Measurements from ENCODE around the gene CTIF.
"Not testable (repeated sequence)": the region's sequence is repeated elsewhere in the genome, so short reads cannot be mapped to it uniquely, and the experiment has no call there.

CTIF gene

GRCh38 chr18:48866028-48866733 lies 327.4 kb downstream of the CTIF start:
- Histone ChIP-seq H3K36me3 (ENCODE audit: control insufficient read depth in 4 of 4, insufficient read depth in 4 of 4, low read length in 3 of 4) (no peaks in the 10 kb centered on the region), H3K4me1 (ENCODE audit: control extremely low read depth in 1 of 4, control insufficient read depth in 4 of 4, insufficient read depth in 4 of 4, low read length in 3 of 4) (peaks cover 2 to 14% (median 4%) of the 10 kb centered on the region in 4 experiments), H3K27ac (ENCODE audit: insufficient read depth in 1 of 2, low read depth in 1 of 2, low read length in 2 of 2, poor library complexity in 1 of 2, severe bottlenecking in 2 of 2) (no peak overlapping the region), H3K27me3 (replicated peaks in 2 of 5; ENCODE audit: control insufficient read depth in 4 of 5, insufficient read depth in 5 of 5, low read length in 4 of 5) (no peaks in the 10 kb centered on the region), H3K9me3 (ENCODE audit: control extremely low read depth in 1 of 5, control insufficient read depth in 4 of 5, insufficient read depth in 2 of 5, low read depth in 1 of 5, low read length in 4 of 5) (peaks cover 0 to 1% (median 0%) of the 10 kb centered on the region in 5 experiments), H3K4me3 (ENCODE audit: control insufficient read depth in 1 of 7, extremely low read depth in 1 of 7, insufficient read depth in 4 of 7, low read depth in 2 of 7, low read length in 6 of 7) (no peak overlapping the region)
- peak in 2 of 3 donors; percentile 64 to 77 for DNase-seq
- CTCF ChIA-PET, result no interaction called here
- POLR2A ChIA-PET, result no interaction called here
- 80% methylated on average over 5 of the region's 7 CpGs for WGBS (ENCODE audit: insufficient coverage)

- DNase-seq, result no peak
- ChIA-PET CTCF (no interaction called here), POLR2A (no interaction called here)
- Histone ChIP-seq H3K36me3 (ENCODE audit: control insufficient read depth in 4 of 4, insufficient read depth in 4 of 4, low read length in 3 of 4) (no peaks in the 10 kb centered on the region), H3K27ac (ENCODE audit: insufficient read depth in 1 of 2, low read depth in 1 of 2, low read length in 2 of 2, poor library complexity in 1 of 2, severe bottlenecking in 2 of 2) (no peak overlapping the region), H3K27me3 (replicated peaks in 2 of 5; ENCODE audit: control insufficient read depth in 4 of 5, insufficient read depth in 5 of 5, low read length in 4 of 5) (no peaks in the 10 kb centered on the region), H3K4me1 (ENCODE audit: control extremely low read depth in 1 of 4, control insufficient read depth in 4 of 4, insufficient read depth in 4 of 4, low read length in 3 of 4) (peaks cover 2 to 14% (median 4%) of the 10 kb centered on the region in 4 experiments), H3K9me3 (ENCODE audit: control extremely low read depth in 1 of 5, control insufficient read depth in 4 of 5, insufficient read depth in 2 of 5, low read depth in 1 of 5, low read length in 4 of 5) (peaks cover 0 to 1% (median 0%) of the 10 kb centered on the region in 5 experiments), H3K4me3 (ENCODE audit: control insufficient read depth in 1 of 7, extremely low read depth in 1 of 7, insufficient read depth in 4 of 7, low read depth in 2 of 7, low read length in 6 of 7) (no peak overlapping the region)
- 100% methylated on average over 1 of the region's 1 CpG for WGBS (ENCODE audit: insufficient coverage)
These were observed 328.0 kb downstream of the CTIF start for GRCh38 chr18:48866856-48867255.

- Histone ChIP-seq H3K9me3 (ENCODE audit: control extremely low read depth in 1 of 5, control insufficient read depth in 4 of 5, insufficient read depth in 2 of 5, low read depth in 1 of 5, low read length in 4 of 5) (peaks cover 0 to 1% (median 0%) of the 10 kb centered on the region in 5 experiments), H3K4me3 (ENCODE audit: control insufficient read depth in 1 of 7, extremely low read depth in 1 of 7, insufficient read depth in 4 of 7, low read depth in 2 of 7, low read length in 6 of 7) (no peak overlapping the region), H3K36me3 (ENCODE audit: control insufficient read depth in 4 of 4, insufficient read depth in 4 of 4, low read length in 3 of 4) (no peaks in the 10 kb centered on the region), H3K27me3 (replicated peaks in 2 of 5; ENCODE audit: control insufficient read depth in 4 of 5, insufficient read depth in 5 of 5, low read length in 4 of 5) (no peaks in the 10 kb centered on the region), H3K4me1 (ENCODE audit: control extremely low read depth in 1 of 4, control insufficient read depth in 4 of 4, insufficient read depth in 4 of 4, low read length in 3 of 4) (peaks cover 2 to 14% (median 4%) of the 10 kb centered on the region in 4 experiments), H3K27ac (ENCODE audit: insufficient read depth in 1 of 2, low read depth in 1 of 2, low read length in 2 of 2, poor library complexity in 1 of 2, severe bottlenecking in 2 of 2) (no peak overlapping the region)
- CTCF ChIA-PET, result interaction anchor here (1.3 kb wide), 1 partner anchor 16 kb away, joined by 3 read pairs; no protein-coding TSS in a partner anchor
- WGBS (ENCODE audit: insufficient coverage), result no CpG with 5 or more reads among the region's 1 CpG
- POLR2A ChIA-PET, result no interaction called here
- DNase-seq, result no peak
These were observed 329.1 kb downstream of the CTIF start for GRCh38 chr18:48867978-48868377.

- Histone ChIP-seq H3K4me1 (ENCODE audit: control extremely low read depth in 1 of 4, control insufficient read depth in 4 of 4, insufficient read depth in 4 of 4, low read length in 3 of 4) (peaks cover 2 to 14% (median 4%) of the 10 kb centered on the region in 4 experiments), H3K27me3 (replicated peaks in 2 of 5; ENCODE audit: control insufficient read depth in 4 of 5, insufficient read depth in 5 of 5, low read length in 4 of 5) (no peaks in the 10 kb centered on the region), H3K36me3 (ENCODE audit: control insufficient read depth in 4 of 4, insufficient read depth in 4 of 4, low read length in 3 of 4) (no peaks in the 10 kb centered on the region), H3K9me3 (ENCODE audit: control extremely low read depth in 1 of 5, control insufficient read depth in 4 of 5, insufficient read depth in 2 of 5, low read depth in 1 of 5, low read length in 4 of 5) (peaks cover 0 to 1% (median 0%) of the 10 kb centered on the region in 5 experiments), H3K4me3 (ENCODE audit: control insufficient read depth in 1 of 7, extremely low read depth in 1 of 7, insufficient read depth in 4 of 7, low read depth in 2 of 7, low read length in 6 of 7) (no peak overlapping the region), H3K27ac (ENCODE audit: insufficient read depth in 1 of 2, low read depth in 1 of 2, low read length in 2 of 2, poor library complexity in 1 of 2, severe bottlenecking in 2 of 2) (no peak overlapping the region)
- ChIA-PET POLR2A (no interaction called here), CTCF (interaction anchor here (0.9 to 1.3 kb wide), 2 partner anchors 10 to 17 kb away, joined by 3 read pairs; no protein-coding TSS in a partner anchor)
- WGBS (ENCODE audit: insufficient coverage), result 57% methylated on average over 11 of the region's 14 CpGs
- DNase-seq, result peak; percentile 81 to 96 (median 95)
These were observed 329.9 kb downstream of the CTIF start for GRCh38 chr18:48868468-48869466.

GRCh38 chr18:48869591-48869990 lies 330.8 kb downstream of the CTIF start:
- Histone ChIP-seq H3K4me1 (ENCODE audit: control extremely low read depth in 1 of 4, control insufficient read depth in 4 of 4, insufficient read depth in 4 of 4, low read length in 3 of 4) (peaks cover 2 to 14% (median 4%) of the 10 kb centered on the region in 4 experiments), H3K27ac (ENCODE audit: insufficient read depth in 1 of 2, low read depth in 1 of 2, low read length in 2 of 2, poor library complexity in 1 of 2, severe bottlenecking in 2 of 2) (no peak overlapping the region), H3K36me3 (ENCODE audit: control insufficient read depth in 4 of 4, insufficient read depth in 4 of 4, low read length in 3 of 4) (no peaks in the 10 kb centered on the region), H3K4me3 (ENCODE audit: control insufficient read depth in 1 of 7, extremely low read depth in 1 of 7, insufficient read depth in 4 of 7, low read depth in 2 of 7, low read length in 6 of 7) (no peak overlapping the region), H3K27me3 (replicated peaks in 2 of 5; ENCODE audit: control insufficient read depth in 4 of 5, insufficient read depth in 5 of 5, low read length in 4 of 5) (no peaks in the 10 kb centered on the region), H3K9me3 (ENCODE audit: control extremely low read depth in 1 of 5, control insufficient read depth in 4 of 5, insufficient read depth in 2 of 5, low read depth in 1 of 5, low read length in 4 of 5) (peaks cover 0 to 1% (median 0%) of the 10 kb centered on the region in 5 experiments)
- 86% methylated on average over 4 of the region's 5 CpGs for WGBS (ENCODE audit: insufficient coverage)
- DNase-seq, result no peak
- ChIA-PET POLR2A (no interaction called here), CTCF (no interaction called here)

GRCh38 chr18:48870926-48871325 lies 332.1 kb downstream of the CTIF start:
- H3K36me3 ChIP-seq (ENCODE audit: control insufficient read depth in 4 of 4, insufficient read depth in 4 of 4, low read length in 3 of 4); CTCF ChIA-PET; POLR2A ChIA-PET; H3K4me3 ChIP-seq (ENCODE audit: control insufficient read depth in 1 of 7, extremely low read depth in 1 of 7, insufficient read depth in 4 of 7, low read depth in 2 of 7, low read length in 6 of 7); DNase-seq; H3K9me3 ChIP-seq (ENCODE audit: control extremely low read depth in 1 of 5, control insufficient read depth in 4 of 5, insufficient read depth in 2 of 5, low read depth in 1 of 5, low read length in 4 of 5); H3K27me3 ChIP-seq (replicated peaks in 2 of 5; ENCODE audit: control insufficient read depth in 4 of 5, insufficient read depth in 5 of 5, low read length in 4 of 5); H3K27ac ChIP-seq (ENCODE audit: insufficient read depth in 1 of 2, low read depth in 1 of 2, low read length in 2 of 2, poor library complexity in 1 of 2, severe bottlenecking in 2 of 2): not testable (repeated sequence)
- peaks cover 2 to 14% (median 4%) of the 10 kb centered on the region in 4 experiments for H3K4me1 ChIP-seq (ENCODE audit: control extremely low read depth in 1 of 4, control insufficient read depth in 4 of 4, insufficient read depth in 4 of 4, low read length in 3 of 4)
- WGBS (ENCODE audit: insufficient coverage), result 100% methylated on average over 2 of the region's 13 CpGs
